ENCODE data around the gene RRAGD. TPM values are rescaled to one million over a fixed set of nuclear protein-coding genes. Genes with fewer than 3 reads are reported as not detected.

RRAGD gene
- total RNA-seq, 4 donors from 2014 or later: 53.6 to 173 (median 106) TPM

- TF ChIP-seq CTCF (IDR thresholded peaks at IDR 0.05 in 4 of 5, conservative IDR thresholded peaks at IDR 0.05 in 1 of 5) (no peak), POLR2A (IDR thresholded peaks at IDR 0.05) (no peak)
- no peaks in the 10 kb centered on the region for H3K4me1 ChIP-seq
- ATAC-seq (no peak), DNase-seq (no peak)
- H3K27ac ChIP-seq: no peak overlapping the region
- in situ Hi-C loops (cut with MboI; ENCODE audit: low sequenced_read_pairs in 4 of 4): no loop called here
- no peaks in the 10 kb centered on the region for H3K27me3 ChIP-seq
- no peak overlapping the region for H3K4me3 ChIP-seq
- H3K36me3 ChIP-seq: no peaks in the 10 kb centered on the region
- intact Hi-C loops (cut with DNase I; ENCODE audit: low total_unique reads): no loop called here
- H3K9me3 ChIP-seq: no peaks in the 10 kb centered on the region
Observed at GRCh38 chr6:89454300-89454699, 42.2 kb upstream of the RRAGD start.

- Histone ChIP-seq H3K4me1 (no peaks in the 10 kb centered on the region), H3K36me3 (no peaks in the 10 kb centered on the region), H3K27me3 (no peaks in the 10 kb centered on the region), H3K4me3 (no peak overlapping the region), H3K9me3 (no peaks in the 10 kb centered on the region), H3K27ac (no peak overlapping the region)
- ATAC-seq: no peak
- no peak for TF ChIP-seq POLR2A (IDR thresholded peaks at IDR 0.05)
- in situ Hi-C loops (cut with MboI; ENCODE audit: low sequenced_read_pairs in 4 of 4): no loop called here
- intact Hi-C loops (cut with DNase I; ENCODE audit: low total_unique reads): no loop called here
- no peak for DNase-seq
Observed at GRCh38 chr6:89452281-89452680, 40.2 kb upstream of the RRAGD start.

GRCh38 chr6:89449193-89449592, 37.1 kb upstream of the RRAGD start:
- in situ Hi-C loops (cut with MboI; ENCODE audit: low sequenced_read_pairs in 4 of 4) (no loop called here), intact Hi-C loops (cut with DNase I; ENCODE audit: low total_unique reads) (no loop called here)
- TF ChIP-seq CTCF (IDR thresholded peaks at IDR 0.05 in 4 of 5, conservative IDR thresholded peaks at IDR 0.05 in 1 of 5): no peak
- TF ChIP-seq POLR2A (IDR thresholded peaks at IDR 0.05): no peak
- Histone ChIP-seq H3K27ac (no peak overlapping the region), H3K4me3 (no peak overlapping the region), H3K27me3 (no peaks in the 10 kb centered on the region), H3K9me3 (no peaks in the 10 kb centered on the region), H3K36me3 (no peaks in the 10 kb centered on the region), H3K4me1 (no peaks in the 10 kb centered on the region)
- no peak for ATAC-seq
- no peak for DNase-seq

GRCh38 chr6:89443658-89444057, 31.6 kb upstream of the RRAGD start:
- no peaks in the 10 kb centered on the region for H3K27me3 ChIP-seq
- H3K9me3 ChIP-seq: no peaks in the 10 kb centered on the region
- DNase-seq: no peak
- H3K4me1 ChIP-seq: no peaks in the 10 kb centered on the region
- H3K4me3 ChIP-seq: no peak overlapping the region
- no peaks in the 10 kb centered on the region for H3K36me3 ChIP-seq
- no peak overlapping the region for H3K27ac ChIP-seq
- in situ Hi-C loops (cut with MboI; ENCODE audit: low sequenced_read_pairs in 4 of 4) (no loop called here), intact Hi-C loops (cut with DNase I; ENCODE audit: low total_unique reads) (no loop called here)
- no peak for ATAC-seq
- no peak for TF ChIP-seq POLR2A (IDR thresholded peaks at IDR 0.05)
- TF ChIP-seq CTCF (IDR thresholded peaks at IDR 0.05 in 4 of 5, conservative IDR thresholded peaks at IDR 0.05 in 1 of 5): no peak

GRCh38 chr6:89440200-89440599, 28.1 kb upstream of the RRAGD start:
- in situ Hi-C loops (cut with MboI; ENCODE audit: low sequenced_read_pairs in 4 of 4): no loop called here
- ATAC-seq (no peak), DNase-seq (no peak)
- Histone ChIP-seq H3K4me1 (no peaks in the 10 kb centered on the region), H3K27ac (no peak overlapping the region), H3K36me3 (no peaks in the 10 kb centered on the region), H3K4me3 (no peak overlapping the region), H3K27me3 (no peaks in the 10 kb centered on the region), H3K9me3 (no peaks in the 10 kb centered on the region)
- intact Hi-C loops (cut with DNase I; ENCODE audit: low total_unique reads): no loop called here
- TF ChIP-seq CTCF (IDR thresholded peaks at IDR 0.05 in 4 of 5, conservative IDR thresholded peaks at IDR 0.05 in 1 of 5) (no peak), POLR2A (IDR thresholded peaks at IDR 0.05) (no peak)
